Fibroblast of skin of left quadriceps (primary cell): Measurements from ENCODE around the gene SLC25A5.
"Not testable (repeated sequence)": the region's sequence is repeated elsewhere in the genome, so short reads cannot be mapped to it uniquely, and the experiment has no call there.

Experiments used
- DNase-seq, 2 experiments: peaks; one replicate each; pipeline ENCODE4 v3.0.0-alpha.2; 2013; ENCODE audit warnings: low read depth in 2 of 2

The SLC25A5 gene

DNA sequence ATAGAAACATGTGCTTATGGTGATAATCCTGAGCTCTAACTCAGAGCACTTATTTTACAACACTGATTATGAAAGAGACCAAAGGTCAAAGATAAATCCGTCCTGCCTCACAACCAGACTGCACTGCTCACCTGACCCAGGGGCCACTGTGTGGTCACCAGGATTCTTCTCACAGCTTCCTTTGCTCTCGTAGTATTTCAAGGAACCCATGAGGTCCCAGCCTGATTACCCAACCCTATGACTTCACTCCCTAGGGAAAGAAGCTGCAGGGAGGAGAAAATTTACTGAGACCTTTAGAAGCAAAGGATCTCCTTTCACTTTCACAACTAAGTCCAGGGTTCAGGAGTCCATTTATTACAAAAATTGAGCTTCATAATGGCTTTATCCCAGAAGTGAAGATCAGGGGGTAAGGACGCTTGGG, 9.6 kb downstream of the SLC25A5 start:
- peak; percentile 49 to 53 for DNase-seq

DNA sequence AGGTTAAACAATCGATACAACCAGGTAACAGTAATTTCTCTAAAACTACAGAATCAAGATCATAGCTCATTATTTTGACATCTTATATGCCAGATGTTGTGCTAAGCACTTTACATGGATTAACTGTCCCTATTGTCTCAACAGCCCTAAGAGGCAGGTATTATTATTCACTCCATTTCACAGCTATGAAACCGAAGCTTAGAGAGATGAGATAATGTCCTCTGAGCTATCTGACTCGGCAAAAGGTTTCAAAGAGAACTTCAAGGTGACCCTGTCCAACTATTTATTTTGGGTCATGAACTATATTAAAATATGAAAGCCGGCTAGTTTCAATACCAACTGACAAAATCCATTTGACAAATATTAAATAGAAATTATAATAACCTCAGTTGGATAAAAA, 10.3 kb downstream of the SLC25A5 start:
- DNase-seq = no peak

DNA sequence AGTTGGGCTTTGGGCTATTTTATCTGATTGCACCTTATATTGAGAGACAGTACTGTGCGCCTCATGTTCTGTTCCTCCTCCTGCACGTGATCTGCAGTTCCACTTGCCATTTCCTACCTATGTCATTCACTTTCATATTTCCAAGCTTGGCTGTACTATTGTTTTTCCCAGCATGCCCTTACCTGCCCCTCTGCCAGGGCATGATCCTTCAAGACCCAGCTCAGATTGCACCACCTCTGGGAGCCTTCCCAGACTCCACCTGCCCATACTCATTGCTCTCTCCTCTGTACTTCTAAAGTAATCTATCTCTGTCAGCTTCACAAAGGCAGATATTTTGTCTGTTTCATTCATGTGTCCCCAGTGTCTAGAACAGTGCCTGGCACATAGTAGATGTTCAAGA, 11.6 kb downstream of the SLC25A5 start:
- no peak for DNase-seq

DNA sequence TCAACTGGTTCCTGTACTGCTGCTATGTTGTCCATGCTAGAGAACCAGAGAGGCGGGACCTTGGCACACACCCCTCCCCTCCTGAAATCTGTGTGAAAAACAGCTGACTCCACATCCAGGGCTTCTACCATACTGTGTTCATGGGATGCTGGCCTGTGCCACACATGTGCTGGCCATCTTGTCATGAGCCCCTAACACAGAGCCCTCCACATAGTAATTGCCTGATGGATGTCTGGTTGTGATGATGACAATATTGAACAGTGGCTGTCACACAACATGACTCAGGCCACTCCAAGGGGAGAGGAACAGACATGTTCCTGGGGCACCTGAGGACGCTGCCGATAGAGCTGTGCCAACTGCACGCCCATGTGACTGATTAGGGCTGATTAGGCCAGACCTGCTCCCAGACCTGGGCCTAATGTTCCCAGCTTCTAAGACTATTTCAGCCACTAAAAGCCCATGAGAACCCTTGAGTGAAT, 13.1 kb downstream of the SLC25A5 start:
- DNase-seq = no peak

DNA sequence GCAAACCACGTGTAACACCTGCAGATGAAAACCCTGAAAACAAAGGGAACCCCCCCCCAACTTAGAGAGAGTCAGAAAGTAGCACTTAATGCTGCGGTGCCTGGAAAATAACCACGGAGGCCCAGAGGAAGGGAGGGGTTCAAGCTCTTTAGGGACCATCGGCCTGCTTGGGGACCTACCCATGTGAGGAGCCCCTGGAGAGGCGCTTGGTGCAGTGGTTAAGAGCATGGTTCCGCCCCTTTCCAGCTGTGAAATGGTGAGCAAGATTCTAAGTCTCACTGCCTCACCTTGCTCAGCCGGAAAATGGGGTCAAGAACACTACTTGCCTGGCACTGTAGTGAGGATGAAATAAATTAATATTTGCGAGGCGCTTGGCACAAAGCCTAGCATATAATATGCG, 13.8 kb downstream of the SLC25A5 start:
- no peak for DNase-seq

DNA sequence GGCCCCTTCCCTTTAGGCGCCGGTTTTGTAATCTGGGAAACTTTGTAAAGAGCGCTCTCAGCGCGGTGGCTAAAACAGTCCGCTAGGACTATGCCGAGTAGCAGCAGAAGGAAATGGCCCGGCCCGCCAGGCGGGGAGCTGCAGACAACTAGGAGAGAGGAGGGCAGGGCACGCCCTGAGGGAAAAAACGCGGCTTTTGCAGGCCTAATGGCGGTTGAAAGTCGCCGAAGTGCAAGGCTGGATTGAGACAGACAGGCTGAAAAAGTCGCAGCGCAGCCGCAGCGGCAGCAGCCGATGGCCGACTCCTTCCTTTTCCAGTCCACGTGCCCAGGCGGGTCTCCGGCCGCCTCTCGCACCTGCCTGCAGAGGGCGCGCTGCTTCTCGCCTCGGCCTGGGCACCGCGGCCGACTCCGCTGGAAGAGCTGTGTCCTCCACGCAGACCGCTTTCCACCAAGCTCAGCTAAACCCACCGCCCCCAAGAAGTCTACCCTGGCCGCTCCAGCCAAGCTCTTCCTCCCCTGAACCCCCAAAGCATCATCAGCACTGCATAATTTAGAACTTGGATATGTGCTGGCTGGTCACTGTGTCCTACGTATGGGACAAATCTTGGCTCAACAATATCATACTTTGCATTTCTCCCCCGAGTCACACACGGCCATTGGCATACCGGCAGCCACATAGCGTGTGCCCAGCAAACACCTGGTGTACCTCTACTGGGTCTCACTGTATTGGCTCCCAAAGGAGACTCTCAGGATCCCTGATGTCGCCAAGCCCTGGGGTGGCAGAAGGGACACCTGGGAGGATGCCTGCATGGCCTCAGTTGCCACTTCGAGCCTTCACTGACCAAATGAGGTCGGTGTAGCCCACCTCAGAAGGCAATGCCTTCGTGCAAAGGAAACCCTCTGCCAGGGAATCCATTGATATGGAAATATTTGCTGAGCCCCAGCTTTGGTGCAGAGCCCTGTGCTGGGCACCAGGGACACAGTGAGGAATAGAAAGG, 14.5 kb downstream of the SLC25A5 start:
- DNase-seq = peak in 1 of 2 experiments; percentile 7

DNA sequence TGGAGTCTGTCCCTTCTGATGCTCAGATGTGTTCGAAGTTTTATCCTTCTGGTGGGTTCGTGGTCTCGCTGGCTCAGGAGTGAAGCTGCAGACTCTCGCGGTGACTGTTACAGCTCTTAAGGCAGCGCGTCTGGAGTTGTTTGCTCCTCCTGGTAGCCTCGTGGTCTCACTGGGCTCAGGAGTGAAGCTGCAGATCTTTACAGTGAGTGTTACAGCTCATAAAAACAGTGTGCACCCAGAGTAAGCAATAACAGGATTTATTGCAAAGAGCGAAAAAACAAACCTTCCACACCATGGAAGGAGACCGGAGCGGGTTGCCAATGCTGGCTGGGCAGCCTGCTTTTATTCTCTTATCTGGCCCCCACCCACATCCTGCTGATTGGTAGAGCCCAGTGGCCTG, 18.5 kb downstream of the SLC25A5 start:
- DNase-seq = no peak

DNA sequence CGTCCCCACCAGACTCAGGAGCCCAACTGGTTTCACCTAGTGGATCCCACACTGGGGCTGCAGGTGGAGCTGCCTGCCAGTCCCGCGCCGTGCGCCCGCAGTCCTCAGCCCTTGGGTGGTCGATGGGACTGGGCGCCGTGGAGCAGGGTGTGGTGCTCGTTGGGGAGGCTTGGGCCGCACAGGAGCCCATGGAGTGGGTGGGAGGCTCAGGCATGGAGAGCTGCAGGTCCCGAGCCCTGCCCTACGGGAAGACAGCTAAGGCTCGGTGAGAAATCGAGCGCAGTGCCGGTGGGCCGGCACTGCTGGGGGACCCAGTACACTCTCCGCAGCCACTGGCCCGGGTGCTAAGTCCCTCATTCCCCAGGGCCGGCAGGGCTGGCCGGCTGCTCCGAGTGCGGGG, 19.5 kb downstream of the SLC25A5 start:
- not testable (repeated sequence) for DNase-seq

DNA sequence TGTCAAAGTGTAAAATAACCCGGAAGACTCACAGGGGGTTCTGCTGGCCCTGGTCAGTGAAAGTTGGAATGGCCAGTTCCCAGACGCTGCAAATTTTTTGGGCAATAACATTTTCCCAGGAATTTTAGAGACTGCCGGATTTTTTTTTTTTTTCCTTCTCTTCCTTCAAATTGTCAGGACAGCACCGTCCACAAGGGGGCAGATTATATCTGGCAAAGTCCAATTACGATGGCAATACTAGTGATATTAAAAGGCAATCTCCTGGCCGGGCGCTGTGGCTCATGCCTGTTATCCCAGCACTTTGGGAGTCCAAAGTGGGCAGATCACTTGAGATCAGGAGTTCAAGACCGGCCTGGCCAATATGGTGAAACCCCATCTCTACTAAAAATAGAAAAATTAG, 20.5 kb downstream of the SLC25A5 start:
- DNase-seq = peak in 1 of 2 experiments; percentile 20

DNA sequence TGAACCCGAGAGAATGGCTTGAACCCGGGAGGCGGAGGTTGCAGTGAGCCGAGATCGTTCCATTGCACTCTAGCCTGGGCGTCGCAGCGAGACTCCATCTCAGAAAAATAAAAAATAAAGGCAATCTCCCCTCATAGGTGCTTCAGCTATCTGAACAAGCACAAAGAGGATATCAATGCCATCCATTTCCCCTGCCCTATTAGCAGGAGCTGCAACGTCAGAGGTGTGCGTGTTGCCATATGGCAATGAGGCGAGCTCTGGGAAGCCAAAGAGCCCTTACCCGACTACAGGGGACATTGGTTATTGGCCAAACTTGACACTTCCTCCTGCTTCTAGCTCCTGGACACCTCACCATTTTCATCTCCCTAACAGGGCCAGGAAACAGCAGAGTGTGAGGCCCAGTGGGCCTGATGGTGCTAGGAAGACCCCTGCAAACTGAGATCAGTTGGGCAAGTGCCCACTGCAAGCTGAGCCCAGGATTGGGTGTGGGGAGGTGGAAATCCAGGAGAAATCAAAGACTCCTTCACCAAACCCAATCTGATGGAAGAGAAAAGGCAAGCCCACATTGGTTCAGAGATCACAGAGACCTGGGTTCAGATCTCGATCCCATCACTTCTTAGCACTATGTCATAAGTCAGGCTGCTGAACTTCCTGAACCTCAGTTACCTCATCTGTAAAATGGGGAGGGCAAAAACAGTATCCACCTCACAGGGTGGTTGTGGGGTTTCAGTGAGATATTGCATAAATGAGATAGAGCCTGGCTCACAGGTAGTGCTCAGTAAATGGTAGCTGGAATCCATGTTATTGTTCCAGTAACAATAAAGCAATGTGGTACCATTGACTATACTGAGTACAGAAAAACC, 21.2 kb downstream of the SLC25A5 start:
- no peak for DNase-seq

DNA sequence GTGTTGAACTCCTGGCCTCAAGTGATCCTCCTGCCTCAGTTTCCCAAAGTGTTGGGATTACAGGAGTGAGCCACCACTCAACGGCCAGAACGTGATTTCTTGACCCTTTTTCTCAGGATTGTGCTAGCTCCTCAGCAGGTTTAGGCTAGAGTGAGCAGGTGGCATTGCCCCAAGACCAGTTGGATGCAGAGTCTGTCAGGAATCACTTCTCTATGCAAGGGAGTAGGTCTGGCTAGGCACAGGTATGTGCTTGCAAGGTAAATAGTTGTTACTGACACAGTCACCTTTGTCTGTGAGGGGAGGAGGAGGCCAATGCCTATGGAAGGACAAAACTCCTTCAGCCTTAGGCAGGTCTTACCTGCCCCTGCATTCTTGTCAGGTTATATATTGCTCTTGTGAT, 24.2 kb downstream of the SLC25A5 start:
- no peak for DNase-seq

DNA sequence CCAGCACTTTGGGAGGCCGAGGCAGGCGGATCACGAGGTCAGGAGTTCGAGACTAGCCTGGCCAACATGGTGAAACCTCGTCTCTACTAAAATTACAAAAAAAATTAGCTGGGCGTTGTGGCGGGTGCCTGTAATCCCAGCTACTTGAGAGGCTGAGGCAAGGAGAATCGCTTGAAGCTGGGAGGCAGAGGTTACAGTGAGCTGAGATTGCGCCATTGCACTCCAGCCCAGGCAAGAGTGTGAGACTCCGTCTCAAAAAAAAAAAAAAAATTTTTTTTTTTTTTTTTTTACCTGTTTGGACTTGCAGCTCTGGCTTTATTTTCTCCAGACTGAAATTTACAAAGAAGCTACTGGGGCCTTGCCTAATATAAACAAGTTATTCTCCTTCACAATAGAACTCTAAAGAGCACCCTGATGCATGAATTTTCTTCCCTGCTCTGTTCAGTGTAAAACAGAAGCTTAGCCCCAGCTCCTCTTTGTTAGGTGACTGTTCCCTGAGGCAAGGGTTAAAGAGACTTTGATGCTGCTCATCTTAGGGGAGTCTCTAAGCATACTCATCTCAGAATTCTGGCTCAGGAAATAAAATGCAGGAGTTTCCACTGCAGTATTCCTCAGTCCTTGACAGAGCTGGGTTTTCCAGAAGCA, 25.7 kb downstream of the SLC25A5 start:
- not testable (repeated sequence) for DNase-seq

DNA sequence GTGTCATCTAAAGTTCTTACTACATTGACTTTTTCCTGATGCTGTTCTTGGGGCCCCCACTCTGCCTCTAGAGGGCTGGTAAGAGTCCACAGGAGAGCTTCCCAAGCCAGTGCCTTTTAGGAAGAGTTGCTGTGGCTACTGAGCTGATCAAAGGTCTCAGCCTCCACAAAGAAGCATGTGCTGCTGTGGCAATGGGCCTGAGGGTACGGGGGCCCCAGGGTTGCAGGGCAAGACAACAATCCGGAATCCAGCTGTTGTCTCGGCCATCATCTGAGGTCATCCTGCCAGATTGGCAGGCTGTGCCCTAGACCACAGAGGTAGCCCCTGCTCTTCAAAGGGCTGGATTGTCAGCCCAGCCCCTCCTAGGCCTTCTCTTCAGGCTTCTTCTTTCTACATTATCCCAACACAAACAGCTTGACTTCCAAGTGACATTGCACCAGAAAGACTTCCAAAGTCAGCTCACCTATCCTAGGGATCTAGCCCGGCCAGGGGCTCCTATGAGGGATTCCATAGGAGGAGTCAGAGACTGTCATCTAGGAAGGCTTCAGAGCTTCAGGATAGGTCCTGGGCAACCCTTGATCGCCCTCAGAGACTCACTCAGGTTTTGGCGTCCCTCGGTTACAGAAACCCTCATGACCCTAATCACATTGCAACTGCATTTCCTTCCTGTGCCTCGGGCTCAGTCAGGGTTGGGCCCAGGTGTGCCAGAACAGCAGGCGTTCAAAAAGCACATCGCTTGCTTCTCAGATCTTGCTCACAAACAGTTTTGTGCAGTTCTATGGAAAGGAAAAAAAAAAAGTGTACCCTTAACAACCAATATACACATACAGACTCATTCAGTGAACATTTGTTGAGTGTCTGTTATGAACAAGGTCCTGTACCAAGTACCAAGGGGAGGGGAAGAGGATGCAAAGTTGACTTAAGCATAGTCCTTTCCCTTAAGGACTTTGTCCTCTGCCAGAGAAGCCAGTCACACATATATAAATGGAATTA, 27.8 kb downstream of the SLC25A5 start:
- DNase-seq = no peak

DNA sequence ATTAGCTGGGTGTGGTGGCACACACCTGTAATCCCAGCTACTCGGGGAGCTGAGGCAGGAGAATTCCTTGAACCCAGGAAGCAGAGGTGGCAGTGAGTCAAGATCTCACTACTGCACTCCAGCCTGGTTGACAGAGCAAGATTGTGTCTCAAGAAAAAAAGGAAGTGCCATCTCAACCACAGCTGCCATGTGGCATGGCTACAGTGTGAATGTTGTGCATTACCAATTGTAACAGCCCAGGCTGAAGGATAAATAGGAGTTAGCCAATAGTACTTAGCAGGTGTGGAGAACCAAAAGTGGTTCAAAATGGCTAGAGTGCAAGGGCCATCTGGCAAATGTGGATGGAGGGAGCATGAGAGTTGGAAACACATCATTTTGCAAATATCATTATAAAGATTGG, 28.9 kb downstream of the SLC25A5 start:
- no peak for DNase-seq

DNA sequence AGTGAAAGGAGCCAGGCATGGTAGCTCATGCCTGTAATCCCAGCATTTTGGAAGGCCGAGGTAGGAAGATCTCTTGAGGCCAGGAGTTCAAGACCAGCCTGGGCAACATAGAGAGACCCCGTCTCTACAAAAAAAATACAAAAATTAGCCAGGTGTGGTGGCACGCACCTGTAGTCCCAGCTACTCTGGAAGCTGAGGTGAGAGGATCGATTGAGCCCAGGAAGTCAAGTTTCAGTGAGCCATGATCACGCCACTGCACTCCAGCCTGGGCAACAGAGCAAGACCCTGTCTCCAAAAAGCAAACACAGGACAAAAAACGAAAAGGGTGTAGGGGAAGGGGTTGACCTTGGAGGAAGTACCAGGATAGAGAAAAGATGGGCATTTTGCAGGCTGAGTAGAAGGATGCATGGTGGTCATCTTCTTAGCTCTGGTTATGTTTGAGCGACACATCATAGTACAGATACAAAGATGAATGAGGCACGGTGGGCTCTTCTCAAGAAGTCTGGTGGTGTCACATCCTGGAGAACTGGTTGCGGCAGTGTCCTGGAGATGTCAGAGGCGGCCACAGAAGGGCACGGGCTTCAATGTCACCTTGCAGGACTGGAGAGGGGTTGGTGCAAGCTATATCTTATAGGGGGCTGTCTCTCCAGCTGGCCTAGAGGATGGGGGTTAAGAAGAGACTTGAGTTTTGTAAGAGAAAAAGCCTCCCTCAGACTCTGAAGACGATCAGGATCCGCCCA, 32.0 kb downstream of the SLC25A5 start:
- no peak for DNase-seq

DNA sequence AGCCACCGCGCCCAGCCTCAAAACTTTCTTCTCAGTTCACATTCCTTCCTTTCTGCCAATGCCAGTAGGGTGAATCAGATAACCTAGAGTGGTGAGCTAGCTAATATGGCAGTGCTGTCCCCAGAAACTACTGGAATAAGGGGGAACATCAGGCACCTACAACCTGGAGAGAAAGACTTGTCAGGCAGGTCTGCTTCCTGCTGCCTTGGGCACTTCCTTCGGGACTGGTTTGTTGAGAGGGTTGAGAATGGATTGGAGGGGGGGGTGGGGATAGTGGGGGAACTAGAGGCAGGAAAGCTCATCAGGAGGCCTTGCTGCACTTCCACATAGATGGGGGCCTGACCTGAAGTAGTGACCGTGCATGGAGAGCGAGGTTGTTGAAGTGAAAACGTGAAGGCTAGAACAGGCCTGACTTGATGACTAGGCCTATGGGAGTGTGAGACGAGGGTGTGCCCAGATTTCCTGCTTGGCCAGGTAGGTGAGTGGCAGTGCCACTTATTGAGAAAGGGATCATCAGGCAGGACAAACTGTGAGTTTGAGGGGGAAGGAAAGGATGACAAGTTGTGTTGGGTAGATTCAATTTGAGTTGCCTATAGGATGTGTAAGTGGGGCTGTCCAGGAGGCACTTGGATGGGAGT, 33.4 kb downstream of the SLC25A5 start:
- DNase-seq = no peak

DNA sequence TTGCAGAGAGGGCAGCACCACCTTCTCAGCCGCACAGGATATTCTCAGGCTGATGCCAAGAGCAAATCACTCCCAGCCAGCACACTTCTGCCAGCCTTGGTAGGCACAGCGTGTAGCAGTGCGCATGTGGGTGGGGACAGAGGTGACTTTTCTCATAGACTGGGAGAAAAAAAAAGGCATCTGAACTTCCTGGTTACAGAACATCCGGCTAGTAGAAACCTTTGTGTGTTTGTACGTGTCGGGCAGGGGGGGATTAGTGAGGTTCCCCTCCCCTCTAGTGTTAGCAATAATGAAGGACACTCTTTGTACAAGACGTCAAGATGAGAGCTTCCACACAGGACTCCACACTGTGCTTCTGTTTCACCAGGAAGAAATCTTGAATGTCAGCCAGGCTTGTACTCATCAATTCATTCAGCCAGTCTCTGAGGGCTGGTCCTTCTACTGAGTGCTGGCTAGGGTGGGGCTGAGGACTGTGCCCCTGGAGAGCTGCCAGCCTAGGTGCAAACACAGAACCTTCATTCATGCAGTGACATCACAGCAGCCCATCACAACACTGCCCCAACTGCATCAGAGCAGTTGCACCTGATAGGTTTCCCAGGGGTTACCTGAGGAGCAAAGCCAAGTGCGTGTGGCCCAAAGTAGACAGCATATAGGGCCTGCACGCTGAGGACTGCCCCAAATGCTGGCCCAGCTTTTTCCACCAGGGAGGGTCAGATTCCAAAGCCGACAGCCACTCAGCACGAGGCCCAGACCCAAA, 34.7 kb downstream of the SLC25A5 start:
- DNase-seq = peak; percentile 8 to 12

DNA sequence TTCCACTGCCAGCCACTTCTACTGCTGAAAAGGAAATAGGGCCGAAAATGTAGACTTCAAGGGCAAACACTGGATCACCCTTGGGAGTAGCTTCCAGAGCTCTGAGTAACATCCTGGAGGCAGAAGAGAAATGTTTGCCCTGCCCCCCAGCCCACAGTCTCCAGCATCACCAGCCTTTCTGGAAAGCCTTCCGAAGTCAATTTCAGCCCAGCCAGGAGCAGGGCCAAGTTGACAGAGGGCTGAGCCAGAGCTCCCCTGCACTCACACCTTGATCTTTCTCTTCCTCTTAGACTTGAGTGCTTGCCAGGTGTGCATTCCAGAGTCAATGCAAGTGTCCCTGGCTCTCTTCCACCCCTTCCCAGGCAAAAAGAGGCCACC, 35.2 kb downstream of the SLC25A5 start:
- peak; percentile 78 to 79 for DNase-seq

DNA sequence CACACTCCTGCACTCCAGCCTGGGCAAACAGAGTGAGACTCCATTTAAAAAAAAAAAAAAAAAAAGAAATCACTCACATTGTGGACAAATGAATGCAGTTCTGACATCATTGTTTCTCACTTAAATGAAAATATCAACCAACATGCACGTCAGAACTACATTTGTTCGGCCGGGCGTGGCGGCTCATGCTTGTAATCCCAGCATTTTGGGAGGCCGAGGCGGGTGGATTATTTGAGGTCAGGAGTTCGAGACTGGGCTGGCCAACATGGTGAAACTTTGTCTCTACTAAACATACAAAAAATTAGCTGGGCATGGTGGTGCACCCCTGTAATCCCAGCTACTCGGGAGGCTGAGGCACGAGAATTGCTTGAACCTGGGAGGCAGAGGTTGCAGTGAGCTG, 36.9 kb downstream of the SLC25A5 start:
- DNase-seq = not testable (repeated sequence)
